ENCODE results near the gene TMCO4.

TMCO4 gene

DNA sequence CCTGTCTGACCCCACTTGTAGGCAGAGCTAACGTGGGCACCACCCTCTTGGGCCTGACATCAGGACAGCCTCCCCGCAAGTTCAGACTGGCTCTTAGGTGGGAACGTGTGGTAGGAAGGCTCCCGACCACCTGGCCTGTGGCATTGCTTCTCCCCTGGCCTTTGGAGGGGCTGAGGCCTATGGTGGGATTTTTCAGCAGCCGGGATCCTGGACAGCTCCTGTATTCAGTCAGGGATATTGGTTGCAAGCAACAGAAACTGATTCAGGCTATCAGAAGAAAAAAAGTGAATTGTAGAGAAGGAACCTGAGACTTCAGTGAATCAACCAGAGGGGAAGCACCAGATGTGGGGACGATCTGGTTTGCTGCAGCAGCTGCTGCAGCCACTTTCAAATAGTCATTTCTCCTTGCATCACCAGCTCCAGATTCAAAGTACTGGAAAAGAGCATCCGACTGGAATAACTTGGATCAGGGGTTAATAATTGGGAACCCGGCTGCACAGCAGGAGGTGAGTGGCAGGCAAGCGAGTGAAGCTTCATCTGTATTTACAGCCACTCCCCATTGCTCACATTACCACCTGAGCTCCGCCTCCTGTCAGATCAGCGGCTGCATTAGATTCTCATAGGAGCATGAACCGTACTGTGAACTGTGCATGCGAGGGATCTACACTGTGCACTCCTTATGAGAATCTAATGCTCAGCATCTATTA is 9.5 kb upstream of the TMCO4 start:
- H3K4me1 ChIP-seq = no peaks in the 10 kb centered on the region
- no peaks in the 10 kb centered on the region for H3K27me3 ChIP-seq
- DNase-seq = no peak
- TF ChIP-seq, protein P1, sequence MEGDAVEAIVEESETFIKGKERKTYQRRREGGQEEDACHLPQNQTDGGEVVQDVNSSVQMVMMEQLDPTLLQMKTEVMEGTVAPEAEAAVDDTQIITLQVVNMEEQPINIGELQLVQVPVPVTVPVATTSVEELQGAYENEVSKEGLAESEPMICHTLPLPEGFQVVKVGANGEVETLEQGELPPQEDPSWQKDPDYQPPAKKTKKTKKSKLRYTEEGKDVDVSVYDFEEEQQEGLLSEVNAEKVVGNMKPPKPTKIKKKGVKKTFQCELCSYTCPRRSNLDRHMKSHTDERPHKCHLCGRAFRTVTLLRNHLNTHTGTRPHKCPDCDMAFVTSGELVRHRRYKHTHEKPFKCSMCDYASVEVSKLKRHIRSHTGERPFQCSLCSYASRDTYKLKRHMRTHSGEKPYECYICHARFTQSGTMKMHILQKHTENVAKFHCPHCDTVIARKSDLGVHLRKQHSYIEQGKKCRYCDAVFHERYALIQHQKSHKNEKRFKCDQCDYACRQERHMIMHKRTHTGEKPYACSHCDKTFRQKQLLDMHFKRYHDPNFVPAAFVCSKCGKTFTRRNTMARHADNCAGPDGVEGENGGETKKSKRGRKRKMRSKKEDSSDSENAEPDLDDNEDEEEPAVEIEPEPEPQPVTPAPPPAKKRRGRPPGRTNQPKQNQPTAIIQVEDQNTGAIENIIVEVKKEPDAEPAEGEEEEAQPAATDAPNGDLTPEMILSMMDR (IDR thresholded peaks at IDR 0.05; ENCODE audit: low read depth, low read length) = no peak
- H3K4me3 ChIP-seq (ENCODE audit: low read depth, low read length) = no peak overlapping the region
- H3K9me3 ChIP-seq = no peaks in the 10 kb centered on the region
- H3K36me3 ChIP-seq = no peaks in the 10 kb centered on the region

DNA sequence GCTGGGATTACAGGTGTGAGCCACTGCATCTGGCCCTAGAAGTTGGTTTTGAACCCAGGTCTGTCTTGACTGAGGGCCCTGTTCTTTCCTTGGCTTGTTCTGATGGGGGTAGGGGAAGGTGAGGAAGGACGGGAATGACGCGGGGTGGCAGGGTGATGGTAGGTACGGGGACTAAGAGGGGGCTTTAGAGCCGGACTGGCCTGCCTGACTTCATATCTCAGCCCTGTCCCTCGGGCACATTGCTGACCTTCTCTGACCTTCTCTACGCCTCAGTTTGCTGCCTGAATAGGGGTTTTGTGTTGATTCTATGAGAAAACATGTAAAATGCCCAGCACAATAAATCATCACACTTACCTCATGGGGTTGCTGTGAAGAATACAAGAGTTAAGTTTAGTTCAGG is 8.6 kb upstream of the TMCO4 start:
- no peak overlapping the region for H3K4me3 ChIP-seq (ENCODE audit: low read depth, low read length)
- no peaks in the 10 kb centered on the region for H3K36me3 ChIP-seq
- H3K4me1 ChIP-seq = no peaks in the 10 kb centered on the region
- no peaks in the 10 kb centered on the region for H3K9me3 ChIP-seq
- H3K27me3 ChIP-seq = no peaks in the 10 kb centered on the region
- TF ChIP-seq, protein P1 (IDR thresholded peaks at IDR 0.05; ENCODE audit: low read depth, low read length) = no peak
- no peak for DNase-seq

DNA sequence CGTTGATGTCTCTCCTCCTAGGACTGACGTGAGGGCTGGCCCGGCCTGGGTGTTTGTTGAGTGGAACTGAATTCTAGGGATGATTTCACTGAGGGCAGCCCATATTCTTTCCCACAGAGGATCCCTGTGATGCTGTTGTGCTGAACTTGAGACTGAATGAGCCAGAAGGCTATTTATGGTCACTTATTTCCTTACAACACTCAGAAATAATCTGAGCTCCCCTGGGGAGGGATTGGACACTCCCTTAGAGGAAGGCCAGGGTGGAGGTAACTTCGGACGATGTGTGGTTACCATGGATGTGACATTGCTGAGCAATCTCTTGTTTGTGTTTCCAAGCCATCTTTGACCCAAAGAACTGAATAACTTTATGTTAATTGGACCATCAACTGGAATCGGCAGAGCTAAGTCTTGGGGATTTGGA is 5.1 kb upstream of the TMCO4 start:
- DNase-seq = no peak
- H3K27me3 ChIP-seq = no peaks in the 10 kb centered on the region

DNA sequence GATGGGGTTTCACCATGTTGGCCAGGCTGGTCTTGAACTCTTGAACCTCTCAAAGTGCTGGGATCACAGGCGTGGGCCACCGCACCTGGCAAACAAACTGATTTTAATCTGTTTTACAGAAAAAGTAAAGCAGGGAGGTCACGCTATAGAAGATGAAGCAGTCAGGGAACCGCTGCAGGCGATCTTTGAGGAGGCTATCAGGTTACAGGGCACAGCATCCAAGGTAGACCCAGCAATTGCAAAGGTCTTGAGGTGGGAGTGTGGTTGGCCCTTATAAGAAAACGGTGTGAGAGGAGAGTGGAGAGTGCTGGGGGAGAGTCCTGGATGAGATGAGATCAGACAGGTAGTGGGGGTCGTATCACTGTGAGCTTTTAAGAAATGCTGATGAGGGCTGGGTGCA is 2.6 kb upstream of the TMCO4 start:
- H3K27me3 ChIP-seq = no peaks in the 10 kb centered on the region
- TF ChIP-seq, protein P1 (IDR thresholded peaks at IDR 0.05; ENCODE audit: low read depth, low read length) = no peak

More for the DNA sequence above, 5.1 kb upstream of the TMCO4 start:
- TF ChIP-seq, protein P1 (IDR thresholded peaks at IDR 0.05; ENCODE audit: low read depth, low read length) = no peak
- Histone ChIP-seq H3K4me1 (no peaks in the 10 kb centered on the region), H3K36me3 (no peaks in the 10 kb centered on the region), H3K4me3 (ENCODE audit: low read depth, low read length) (no peak overlapping the region), H3K9me3 (no peaks in the 10 kb centered on the region)

DNA sequence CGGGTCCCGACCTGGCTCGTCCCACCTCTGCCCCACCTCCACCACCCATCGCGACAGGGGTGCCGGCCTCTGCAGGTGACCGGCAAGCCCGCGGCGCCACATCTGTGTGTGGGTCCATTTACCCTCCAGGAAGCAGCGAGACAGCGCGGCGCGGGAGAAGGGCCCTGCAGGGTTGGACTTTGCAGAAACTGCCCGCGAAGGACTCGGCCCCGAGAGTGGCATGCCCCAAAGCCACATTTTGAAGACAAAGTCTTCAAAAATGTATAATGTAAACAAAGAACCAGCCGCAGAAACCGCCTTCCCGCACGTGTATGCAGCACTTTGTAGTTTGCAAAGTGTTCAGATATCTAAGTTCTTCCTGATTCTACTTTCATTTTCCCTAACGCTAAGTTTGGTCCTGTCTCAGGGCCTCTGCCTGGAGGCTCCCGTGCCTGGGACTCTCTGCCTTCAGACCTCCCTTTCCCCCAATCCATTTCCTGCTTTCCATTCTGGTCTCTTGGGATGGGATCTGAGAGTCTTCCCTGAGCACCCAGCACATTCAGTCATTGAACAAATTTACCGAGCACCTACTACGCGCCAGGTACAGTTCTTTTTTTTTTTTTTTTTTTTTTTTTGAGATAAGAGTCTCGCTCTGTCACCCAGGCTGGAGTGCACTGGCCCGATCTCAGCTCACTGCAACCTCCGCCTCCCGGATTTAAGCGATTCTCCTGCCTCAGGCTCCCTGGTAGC is 524 bp upstream of the TMCO4 start:
- Histone ChIP-seq H3K4me3 (ENCODE audit: low read depth, low read length) (peak overlapping the region; percentile 58), H3K27me3 (no peaks in the 10 kb centered on the region), H3K4me1 (no peaks in the 10 kb centered on the region), H3K36me3 (no peaks in the 10 kb centered on the region), H3K9me3 (no peaks in the 10 kb centered on the region)
- TF ChIP-seq, protein P1 (IDR thresholded peaks at IDR 0.05; ENCODE audit: low read depth, low read length) = no peak
- peak; percentile 12 for DNase-seq

More for the DNA sequence above, 2.6 kb upstream of the TMCO4 start:
- H3K9me3 ChIP-seq = no peaks in the 10 kb centered on the region
- H3K36me3 ChIP-seq = no peaks in the 10 kb centered on the region
- no peaks in the 10 kb centered on the region for H3K4me1 ChIP-seq
- DNase-seq = no peak
- H3K4me3 ChIP-seq (ENCODE audit: low read depth, low read length) = no peak overlapping the region

All from BE2C (cell line).